MG63 (cell line): Measurements from ENCODE around the gene AP1B1. TPM values are rescaled to one million over a fixed set of nuclear protein-coding genes. Genes with fewer than 3 reads are reported as not detected.
"Not testable (repeated sequence)": the region's sequence is repeated elsewhere in the genome, so short reads cannot be mapped to it uniquely, and the experiment has no call there.

Experiments
- DNase-seq: peaks from one replicate; pipeline ENCODE4 v3.0.0-alpha.2; 2020
- H3K27me3 ChIP-seq: fragments of 250-450 bp; sonication (Bioruptor Pico); 2 replicates; pipeline ENCODE4 v1.5.1; 2020; ENCODE audit warnings: mild to moderate bottlenecking, moderate library complexity
- H3K36me3 ChIP-seq: fragments of 250-450 bp; sonication (Bioruptor Pico); 2 replicates; pipeline ENCODE4 v1.5.1; 2020; ENCODE audit warnings: mild to moderate bottlenecking, moderate library complexity
- H3K4me3 ChIP-seq: fragments of 250-450 bp; sonication (Bioruptor Pico); 2 replicates; pipeline ENCODE4 v1.5.1; 2020; ENCODE audit warnings: mild to moderate bottlenecking, moderate library complexity
- H3K9me3 ChIP-seq: fragments of 250-450 bp; sonication (Bioruptor Pico); 2 replicates; pipeline ENCODE4 v1.5.1; 2020; ENCODE audit warnings: mild to moderate bottlenecking, moderate library complexity
- total RNA-seq: library from RNA; depleted of rRNA; stranded (reverse); fragments of >200 nt; shearing (Covaris generic); gene quantifications from 2 replicates; pipeline ENCODE4 v1.2.3, GENCODE V29; 2014; ENCODE audit warnings: low replicate concordance

The AP1B1 gene
- total RNA-seq, 1 experiment from 2014 or later: 75.2 TPM

- Histone ChIP-seq H3K9me3 (no peaks in the 10 kb centered on the region), H3K27me3 (no peaks in the 10 kb centered on the region), H3K4me3 (no peak overlapping the region), H3K36me3 (peaks cover 14% of the 10 kb centered on the region)
- DNase-seq: no peak
Measured at GRCh38 chr22:29374401-29374800, 14.0 kb downstream of the AP1B1 start.

DNA sequence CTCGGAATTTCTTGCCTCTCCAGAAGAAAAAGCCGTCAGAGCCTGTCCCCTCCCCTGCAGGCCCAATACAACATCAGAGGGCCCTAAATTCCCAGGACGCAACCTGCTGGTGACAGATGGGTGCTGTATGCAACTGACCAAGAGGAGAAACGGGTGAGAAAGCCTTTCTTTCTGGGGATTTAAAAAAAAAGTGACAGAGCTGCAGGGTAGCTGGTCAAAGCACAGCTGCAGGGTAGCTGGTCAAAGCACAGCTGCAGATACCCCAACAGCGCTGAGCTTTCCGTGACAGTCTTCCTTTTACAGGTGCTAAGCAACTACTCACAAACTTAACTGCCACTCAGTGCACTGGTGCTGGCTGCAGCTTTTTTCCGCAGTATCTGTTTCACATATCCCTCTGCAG lies 17.8 kb downstream of the AP1B1 start:
- Histone ChIP-seq H3K4me3 (no peak overlapping the region), H3K9me3 (no peaks in the 10 kb centered on the region), H3K27me3 (no peaks in the 10 kb centered on the region), H3K36me3 (peaks cover 5% of the 10 kb centered on the region)
- no peak for DNase-seq

GRCh38 chr22:29369460-29369859 lies 18.9 kb downstream of the AP1B1 start:
- DNase-seq: peak; percentile 80
- H3K4me3 ChIP-seq: no peak overlapping the region
- H3K27me3 ChIP-seq: no peaks in the 10 kb centered on the region
- no peaks in the 10 kb centered on the region for H3K9me3 ChIP-seq
- peaks cover 5% of the 10 kb centered on the region for H3K36me3 ChIP-seq

GRCh38 chr22:29359469-29359868 lies 28.9 kb downstream of the AP1B1 start:
- H3K9me3 ChIP-seq: no peaks in the 10 kb centered on the region
- H3K36me3 ChIP-seq: peaks cover 25% of the 10 kb centered on the region
- no peak overlapping the region for H3K4me3 ChIP-seq
- DNase-seq: peak; percentile 40
- no peaks in the 10 kb centered on the region for H3K27me3 ChIP-seq

DNA sequence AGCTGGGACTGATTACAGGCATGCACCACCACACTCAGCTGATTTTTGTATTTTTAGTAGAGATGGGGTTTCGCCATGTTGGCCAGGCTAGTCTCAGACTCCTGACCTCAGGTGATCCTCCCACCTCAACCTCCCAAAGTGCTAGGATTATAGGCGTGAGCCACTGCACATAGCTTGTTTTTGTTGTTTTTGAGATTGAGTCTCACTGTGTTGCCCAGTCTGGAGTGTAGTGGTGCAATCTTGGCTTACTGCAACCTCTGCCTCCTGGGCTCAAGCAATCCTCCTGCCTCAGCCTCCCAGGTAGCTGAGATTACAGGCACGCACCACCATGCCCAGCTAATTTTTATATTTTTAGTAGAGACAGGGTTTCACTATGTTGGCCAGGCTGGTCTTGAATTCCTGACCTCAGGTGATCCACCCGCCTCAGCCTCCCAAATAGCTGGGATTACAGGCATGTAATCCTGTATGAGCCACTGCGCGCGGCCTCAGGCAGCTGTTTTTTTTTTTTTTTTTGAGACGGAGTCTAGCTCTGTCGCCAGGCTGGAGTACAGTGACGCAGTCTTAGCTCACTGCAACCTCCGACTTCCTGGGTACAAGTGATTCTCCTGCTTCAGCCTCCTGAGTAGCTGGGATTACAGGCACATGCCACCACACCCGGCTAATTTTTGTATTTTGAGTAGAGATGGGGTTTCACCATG lies 31.0 kb downstream of the AP1B1 start:
- DNase-seq: not testable (repeated sequence)

GRCh38 chr22:29353860-29354259 lies 34.5 kb downstream of the AP1B1 start:
- no peak overlapping the region for H3K4me3 ChIP-seq
- no peaks in the 10 kb centered on the region for H3K9me3 ChIP-seq
- no peaks in the 10 kb centered on the region for H3K27me3 ChIP-seq
- peaks cover 31% of the 10 kb centered on the region for H3K36me3 ChIP-seq
- DNase-seq: no peak

More for the DNA sequence above, 31.0 kb downstream of the AP1B1 start:
- H3K4me3 ChIP-seq, H3K27me3 ChIP-seq, H3K9me3 ChIP-seq: not testable (repeated sequence)
- peaks cover 28% of the 10 kb centered on the region for H3K36me3 ChIP-seq

DNA sequence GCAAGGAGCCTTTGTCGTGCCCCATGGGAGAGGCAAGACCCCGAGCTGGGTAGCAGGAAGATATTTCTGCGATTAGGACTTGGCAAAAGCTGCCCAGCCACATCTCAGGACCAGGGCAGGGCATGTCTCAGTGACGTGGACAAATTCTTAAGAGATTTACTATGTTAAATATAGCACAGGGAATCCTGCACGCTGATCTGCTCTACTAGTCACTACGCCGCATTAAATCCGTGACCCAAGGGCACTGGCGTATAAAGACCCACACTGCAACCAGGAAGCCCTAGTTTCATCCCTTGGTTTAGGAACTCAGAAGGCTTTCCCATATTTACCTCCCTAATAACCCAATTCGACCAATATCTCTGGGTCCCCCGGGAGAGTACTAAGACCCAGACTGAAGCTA lies 35.1 kb downstream of the AP1B1 start:
- Histone ChIP-seq H3K9me3 (no peaks in the 10 kb centered on the region), H3K27me3 (no peaks in the 10 kb centered on the region), H3K4me3 (no peak overlapping the region), H3K36me3 (peaks cover 25% of the 10 kb centered on the region)
- no peak for DNase-seq

- Histone ChIP-seq H3K27me3 (no peaks in the 10 kb centered on the region), H3K9me3 (no peaks in the 10 kb centered on the region), H3K4me3 (no peak overlapping the region), H3K36me3 (peaks cover 24% of the 10 kb centered on the region)
- no peak for DNase-seq
Measured at GRCh38 chr22:29352778-29353177, 35.6 kb downstream of the AP1B1 start.

GRCh38 chr22:29351891-29352290 lies 36.5 kb downstream of the AP1B1 start:
- Histone ChIP-seq H3K4me3 (no peak overlapping the region), H3K36me3 (peaks cover 33% of the 10 kb centered on the region), H3K27me3 (no peaks in the 10 kb centered on the region), H3K9me3 (no peaks in the 10 kb centered on the region)
- DNase-seq: no peak

- DNase-seq: no peak
- no peaks in the 10 kb centered on the region for H3K9me3 ChIP-seq
- peaks cover 37% of the 10 kb centered on the region for H3K36me3 ChIP-seq
- H3K4me3 ChIP-seq: no peak overlapping the region
- no peaks in the 10 kb centered on the region for H3K27me3 ChIP-seq
Measured at GRCh38 chr22:29351042-29351441, 37.3 kb downstream of the AP1B1 start.

GRCh38 chr22:29348956-29349355 lies 39.4 kb downstream of the AP1B1 start:
- Histone ChIP-seq H3K4me3 (no peak overlapping the region), H3K9me3 (no peaks in the 10 kb centered on the region), H3K36me3 (peaks cover 37% of the 10 kb centered on the region), H3K27me3 (no peaks in the 10 kb centered on the region)
- DNase-seq: no peak

- no peak overlapping the region for H3K4me3 ChIP-seq
- H3K36me3 ChIP-seq: peaks cover 44% of the 10 kb centered on the region
- no peaks in the 10 kb centered on the region for H3K9me3 ChIP-seq
- H3K27me3 ChIP-seq: no peaks in the 10 kb centered on the region
- DNase-seq: no peak
Measured at GRCh38 chr22:29348041-29348440, 40.3 kb downstream of the AP1B1 start.

- Histone ChIP-seq H3K9me3 (no peaks in the 10 kb centered on the region), H3K36me3 (peaks cover 48% of the 10 kb centered on the region), H3K4me3 (no peak overlapping the region), H3K27me3 (no peaks in the 10 kb centered on the region)
- no peak for DNase-seq
Measured at GRCh38 chr22:29346659-29347058, 41.7 kb downstream of the AP1B1 start.

DNA sequence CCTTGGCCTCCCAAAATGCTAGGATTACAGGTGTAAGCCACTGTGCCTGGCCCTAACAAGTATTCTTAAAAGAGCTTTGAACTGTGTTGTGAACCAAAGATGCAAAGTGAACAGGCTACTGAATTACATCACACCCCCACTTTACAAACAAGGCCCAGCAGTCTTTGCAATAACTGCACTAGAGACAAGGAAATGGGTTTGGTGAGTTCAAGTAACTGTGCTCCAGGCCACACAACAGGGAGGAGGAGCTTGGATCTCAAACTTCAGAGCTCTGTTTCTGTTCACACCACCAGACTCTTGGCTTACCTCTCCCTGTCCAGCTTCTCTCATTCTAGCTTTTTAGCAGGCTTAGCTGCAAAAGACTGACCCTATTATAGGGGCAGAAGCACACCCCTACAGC lies 42.4 kb downstream of the AP1B1 start:
- no peak overlapping the region for H3K4me3 ChIP-seq
- no peaks in the 10 kb centered on the region for H3K27me3 ChIP-seq
- peaks cover 52% of the 10 kb centered on the region for H3K36me3 ChIP-seq
- H3K9me3 ChIP-seq: no peaks in the 10 kb centered on the region
- DNase-seq: no peak

- H3K4me3 ChIP-seq, H3K27me3 ChIP-seq, H3K9me3 ChIP-seq, DNase-seq: not testable (repeated sequence)
- H3K36me3 ChIP-seq: peaks cover 55% of the 10 kb centered on the region
Measured at GRCh38 chr22:29344889-29345288, 43.5 kb downstream of the AP1B1 start.

DNA sequence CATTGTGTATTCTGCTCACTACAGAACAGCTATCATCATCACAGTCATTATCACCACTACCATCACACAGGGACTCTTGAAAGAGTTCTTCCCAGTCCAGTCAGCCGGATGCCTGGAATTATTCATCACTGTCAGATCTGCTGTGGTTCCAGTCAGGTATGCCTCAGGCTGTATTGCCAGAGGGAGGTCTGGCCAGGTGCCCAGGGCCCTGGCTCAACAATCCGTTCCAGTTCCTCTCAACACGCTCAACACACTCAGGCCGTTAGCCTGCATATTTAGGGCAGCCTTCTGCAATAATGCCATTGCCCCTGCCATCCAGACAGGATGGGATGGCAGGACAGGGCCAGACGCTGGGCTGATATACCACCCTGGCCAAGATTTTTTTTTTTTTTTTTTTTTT lies 44.2 kb downstream of the AP1B1 start:
- peaks cover 59% of the 10 kb centered on the region for H3K36me3 ChIP-seq
- H3K4me3 ChIP-seq: no peak overlapping the region
- no peaks in the 10 kb centered on the region for H3K9me3 ChIP-seq
- peak; percentile 93 for DNase-seq
- H3K27me3 ChIP-seq: no peaks in the 10 kb centered on the region

- no peak for DNase-seq
- H3K36me3 ChIP-seq: peaks cover 59% of the 10 kb centered on the region
- H3K27me3 ChIP-seq: no peaks in the 10 kb centered on the region
- no peaks in the 10 kb centered on the region for H3K9me3 ChIP-seq
- no peak overlapping the region for H3K4me3 ChIP-seq
Measured at GRCh38 chr22:29343313-29343805, 45.0 kb downstream of the AP1B1 start.

DNA sequence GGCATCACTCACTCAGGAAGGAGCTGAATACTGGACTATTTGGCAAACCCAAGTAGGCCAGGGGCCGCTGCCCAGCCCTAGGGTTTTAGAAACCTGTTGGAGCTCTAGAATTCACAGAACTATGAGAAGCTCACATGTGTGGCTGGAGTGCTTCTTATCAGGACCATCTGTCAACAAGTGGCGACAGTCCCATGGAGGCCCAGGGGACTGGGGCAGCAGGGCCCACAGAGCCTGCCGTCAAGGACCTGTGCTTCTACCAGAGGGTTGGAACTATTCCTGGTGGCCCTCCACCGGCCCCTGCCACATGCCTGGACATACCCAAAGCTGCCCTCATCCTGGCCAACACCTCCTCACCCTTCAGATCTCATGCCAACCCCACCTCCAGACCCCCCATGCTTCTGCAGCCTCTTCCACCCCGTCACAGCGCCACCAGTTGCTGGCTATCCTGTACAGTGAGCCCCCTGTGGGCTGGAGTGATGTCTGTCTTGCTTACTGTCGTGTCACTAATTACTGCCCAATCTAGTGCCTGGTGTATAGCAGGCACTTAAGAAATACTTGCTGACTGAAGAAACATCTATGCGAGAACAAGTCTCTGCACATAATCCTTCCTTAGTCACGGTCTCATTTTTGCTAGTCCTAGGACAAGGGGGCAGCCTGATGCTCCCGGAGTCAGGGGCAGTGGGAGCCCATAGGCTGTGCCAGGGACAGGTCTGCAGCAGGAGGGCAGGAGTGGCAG lies 45.6 kb downstream of the AP1B1 start:
- no peak overlapping the region for H3K4me3 ChIP-seq
- H3K27me3 ChIP-seq: no peaks in the 10 kb centered on the region
- H3K36me3 ChIP-seq: peaks cover 54% of the 10 kb centered on the region
- H3K9me3 ChIP-seq: no peaks in the 10 kb centered on the region
- DNase-seq: no peak
